Neural progenitor cell (in vitro differentiated cells): ENCODE data around the gene PLEKHM1. TPM values are rescaled to one million over a fixed set of nuclear protein-coding genes. Genes with fewer than 3 reads are reported as not detected.

Experiments
- DNase-seq: peaks from one replicate; pipeline ENCODE4 v3.0.0-alpha.2; 2016; ENCODE audit warnings: low spot score
- H2AFZ ChIP-seq: fragments of 200-600 bp; sonication (generic); replicated peaks from 2 replicates; pipeline ENCODE4 v1.6.1; 2016; ENCODE audit warnings: antibody characterized with exemption
- H3F3A ChIP-seq: fragments of 200-600 bp; sonication (generic); 2 replicates; pipeline ENCODE4 v1.6.1; 2016; ENCODE audit warnings: antibody characterized with exemption, low read depth
- H3K27ac ChIP-seq: fragments of 200-600 bp; sonication (generic); 2 replicates; pipeline ENCODE4 v1.5.1; 2016; ENCODE audit warnings: mild to moderate bottlenecking
- H3K27me3 ChIP-seq: fragments of 200-600 bp; sonication (generic); 2 replicates; pipeline ENCODE4 v1.6.1; 2016; ENCODE audit warnings: mild to moderate bottlenecking, moderate library complexity
- H3K36me3 ChIP-seq: fragments of 200-600 bp; sonication (generic); 2 replicates; pipeline ENCODE4 v1.5.1; 2016
- H3K4me1 ChIP-seq: fragments of 200-600 bp; sonication (generic); 2 replicates; pipeline ENCODE4 v1.6.1; 2016; ENCODE audit warnings: mixed run types
- H3K4me2 ChIP-seq: fragments of 200-600 bp; sonication (generic); 2 replicates; pipeline ENCODE4 v1.6.1; 2016
- H3K4me3 ChIP-seq: fragments of 200-600 bp; sonication (generic); 2 replicates; pipeline ENCODE4 v1.5.1; 2016
- H3K79me2 ChIP-seq: fragments of 200-600 bp; sonication (generic); 2 replicates; pipeline ENCODE4 v1.6.1; 2016; ENCODE audit warnings: low read depth
- H3K9ac ChIP-seq: fragments of 200-600 bp; sonication (generic); 2 replicates; pipeline ENCODE4 v1.6.1; 2016
- H3K9me3 ChIP-seq: fragments of 200-600 bp; sonication (generic); 2 replicates; pipeline ENCODE4 v1.5.1; 2016; ENCODE audit warnings: low read depth
- H4K20me1 ChIP-seq: fragments of 200-600 bp; sonication (generic); 2 replicates; pipeline ENCODE4 v1.6.1; 2016; ENCODE audit warnings: low read depth
- H3K27ac Mint-ChIP-seq: 3 replicates; pipeline ENCODE4 v1.8.0; 2021; ENCODE audit warnings: mixed read lengths
- H3K27me3 Mint-ChIP-seq: 2 replicates; pipeline ENCODE4 v1.8.0; 2022; ENCODE audit warnings: low read depth, mild to moderate bottlenecking, inconsistent platforms, moderate library complexity, mixed read lengths; ENCODE audit not compliant: insufficient read depth
- H3K36me3 Mint-ChIP-seq: 3 replicates; pipeline ENCODE4 v1.8.0; 2021; ENCODE audit warnings: mixed read lengths
- H3K4me1 Mint-ChIP-seq: 3 replicates; pipeline ENCODE4 v1.8.0; 2021; ENCODE audit warnings: mixed read lengths
- H3K4me3 Mint-ChIP-seq: 3 replicates; pipeline ENCODE4 v1.8.0; 2021; ENCODE audit warnings: mild to moderate bottlenecking, moderate library complexity, mixed read lengths
- H3K9me3 Mint-ChIP-seq: 3 replicates; pipeline ENCODE4 v1.8.0; 2020; ENCODE audit warnings: mixed read lengths
- CTCF ChIP-seq: fragments of 200-600 bp; sonication (generic); IDR thresholded peaks from 2 replicates; pipeline ENCODE4 v1.5.1; 2017; ENCODE audit warnings: antibody characterized with exemption, mild to moderate bottlenecking
- EZH2 ChIP-seq: fragments of 200-600 bp; sonication (generic); IDR thresholded peaks from 2 replicates; pipeline ENCODE4 v1.6.1; 2017; ENCODE audit warnings: antibody characterized with exemption, mild to moderate bottlenecking, moderate library complexity
- EZH2phosphoT487 ChIP-seq: fragments of 200-600 bp; sonication (generic); IDR thresholded peaks from 2 replicates; pipeline ENCODE4 v1.6.1; 2017; ENCODE audit warnings: antibody characterized with exemption
- total RNA-seq: library from RNA; depleted of rRNA; stranded (reverse); fragments of >200 nt; gene quantifications from 2 replicates; pipeline ENCODE4 v1.2.3, GENCODE V29; 2015; ENCODE audit warnings: low replicate concordance

Gene PLEKHM1
- total RNA-seq, 1 donor from 2014 or later: 7.0 TPM

- Histone ChIP-seq H3K4me3 (no peak overlapping the region), H3K9me3 (no peaks in the 10 kb centered on the region), H3K79me2 (no peaks in the 10 kb centered on the region), H3K9ac (no peak overlapping the region), H3K27ac (no peak overlapping the region), H4K20me1 (no peaks in the 10 kb centered on the region), H3K4me2 (no peak overlapping the region), H3K27me3 (no peaks in the 10 kb centered on the region), H3F3A (no peaks in the 10 kb centered on the region), H3K4me1 (peaks cover 6% of the 10 kb centered on the region), H2AFZ (no peak overlapping the region), H3K36me3 (no peaks in the 10 kb centered on the region)
- no peak for TF ChIP-seq CTCF
- no peak for TF ChIP-seq EZH2phosphoT487
- TF ChIP-seq EZH2: no peak
- no peak overlapping the region for H3K4me3 Mint-ChIP-seq
- H3K27ac Mint-ChIP-seq: no peak overlapping the region
- no peaks in the 10 kb centered on the region for H3K9me3 Mint-ChIP-seq
- peaks cover 8% of the 10 kb centered on the region for H3K4me1 Mint-ChIP-seq
- DNase-seq: no peak
- peaks cover 5% of the 10 kb centered on the region for H3K27me3 Mint-ChIP-seq
- H3K36me3 Mint-ChIP-seq: no peaks in the 10 kb centered on the region
These were observed 75.3 kb downstream of the PLEKHM1 start for GRCh38 chr17:45414990-45415881.

GRCh38 chr17:45413498-45413923, 77.0 kb downstream of the PLEKHM1 start:
- Mint-ChIP-seq H3K27ac (no peak overlapping the region), H3K36me3 (no peaks in the 10 kb centered on the region), H3K27me3 (peaks cover 7% of the 10 kb centered on the region), H3K9me3 (no peaks in the 10 kb centered on the region), H3K4me3 (no peak overlapping the region), H3K4me1 (peaks cover 19% of the 10 kb centered on the region)
- H4K20me1 ChIP-seq: no peaks in the 10 kb centered on the region
- H3K27ac ChIP-seq: no peak overlapping the region
- DNase-seq: no peak
- no peaks in the 10 kb centered on the region for H3F3A ChIP-seq
- H3K9me3 ChIP-seq: no peaks in the 10 kb centered on the region
- H3K36me3 ChIP-seq: no peaks in the 10 kb centered on the region
- H3K4me1 ChIP-seq: peaks cover 6% of the 10 kb centered on the region
- H3K4me3 ChIP-seq: no peak overlapping the region
- H3K27me3 ChIP-seq: no peaks in the 10 kb centered on the region
- no peak overlapping the region for H2AFZ ChIP-seq
- TF ChIP-seq EZH2 (no peak), CTCF (no peak), EZH2phosphoT487 (no peak)
- no peak overlapping the region for H3K4me2 ChIP-seq
- no peaks in the 10 kb centered on the region for H3K79me2 ChIP-seq
- no peak overlapping the region for H3K9ac ChIP-seq

GRCh38 chr17:45411348-45412105, 79.0 kb downstream of the PLEKHM1 start:
- no peaks in the 10 kb centered on the region for H3F3A ChIP-seq
- no peak overlapping the region for H3K4me3 ChIP-seq
- Mint-ChIP-seq H3K4me3 (no peak overlapping the region), H3K9me3 (no peaks in the 10 kb centered on the region), H3K4me1 (peaks cover 23% of the 10 kb centered on the region), H3K36me3 (no peaks in the 10 kb centered on the region), H3K27me3 (peaks cover 7% of the 10 kb centered on the region), H3K27ac (peak overlapping the region; percentile 90)
- DNase-seq: no peak
- H3K4me2 ChIP-seq: no peak overlapping the region
- peaks cover 7% of the 10 kb centered on the region for H3K4me1 ChIP-seq
- no peaks in the 10 kb centered on the region for H3K9me3 ChIP-seq
- H3K79me2 ChIP-seq: no peaks in the 10 kb centered on the region
- TF ChIP-seq EZH2 (no peak), CTCF (no peak), EZH2phosphoT487 (no peak)
- no peak overlapping the region for H3K9ac ChIP-seq
- H3K27me3 ChIP-seq: no peaks in the 10 kb centered on the region
- no peaks in the 10 kb centered on the region for H3K36me3 ChIP-seq
- no peak overlapping the region for H2AFZ ChIP-seq
- no peaks in the 10 kb centered on the region for H4K20me1 ChIP-seq
- no peak overlapping the region for H3K27ac ChIP-seq
